Mesendoderm (in vitro differentiated cells): Measurements from ENCODE around the gene RNF150.
"Not testable (repeated sequence)": the region's sequence is repeated elsewhere in the genome, so short reads cannot be mapped to it uniquely, and the experiment has no call there.

Source experiments
- DNase-seq: peaks from one replicate; pipeline ENCODE4 v3.0.0; 2013
- H2AK5ac ChIP-seq: 2 replicates; pipeline ENCODE4 v1.6.1; 2013; ENCODE audit warnings: low read length, inconsistent platforms
- H2BK120ac ChIP-seq: 2 replicates; pipeline ENCODE4 v1.6.1; 2013; ENCODE audit warnings: low read depth, mild to moderate bottlenecking, low read length, moderate library complexity, mixed read lengths
- H2BK15ac ChIP-seq: replicated peaks from 2 replicates; pipeline ENCODE4 v1.6.1; 2013; ENCODE audit warnings: low read depth, mild to moderate bottlenecking, moderate library complexity
- H2BK5ac ChIP-seq: 2 replicates; pipeline ENCODE4 v1.6.1; 2013; ENCODE audit warnings: low read length, inconsistent platforms
- H3K18ac ChIP-seq: 2 replicates; pipeline ENCODE4 v1.6.1; 2013; ENCODE audit warnings: mild to moderate bottlenecking, low read length, mixed read lengths
- H3K23ac ChIP-seq: one replicate; pipeline ENCODE4 v1.6.1; 2013; ENCODE audit warnings: low read length
- H3K27ac ChIP-seq: 2 replicates; pipeline ENCODE4 v1.5.1; 2013; ENCODE audit warnings: low read depth, mild to moderate bottlenecking, inconsistent platforms, low read length, moderate library complexity
- H3K27me3 ChIP-seq: 2 replicates; pipeline ENCODE4 v1.6.1; 2013; ENCODE audit warnings: low read length, control low read depth, mild to moderate bottlenecking, inconsistent platforms; ENCODE audit not compliant: insufficient read depth, poor library complexity
- H3K36me3 ChIP-seq: 2 replicates; pipeline ENCODE4 v1.6.1; 2013; ENCODE audit warnings: low read length, inconsistent platforms; ENCODE audit not compliant: control insufficient read depth, insufficient read depth
- H3K4ac ChIP-seq: one replicate; pipeline ENCODE4 v1.6.1; 2013; ENCODE audit warnings: low read depth, mild to moderate bottlenecking, low read length, moderate library complexity
- H3K4me1 ChIP-seq: 2 replicates; pipeline ENCODE4 v1.6.1; 2013; ENCODE audit warnings: low read depth, low read length, inconsistent platforms; ENCODE audit not compliant: control insufficient read depth
- H3K4me2 ChIP-seq: 2 replicates; pipeline ENCODE4 v1.6.1; 2013; ENCODE audit warnings: low read length
- H3K4me3 ChIP-seq: 2 replicates; pipeline ENCODE4 v1.5.1; 2013; ENCODE audit warnings: mild to moderate bottlenecking, low read length
- H3K56ac ChIP-seq: one replicate; pipeline ENCODE4 v1.6.1; 2013; ENCODE audit warnings: low read length
- H3K79me1 ChIP-seq: 2 replicates; pipeline ENCODE4 v1.6.1; 2013; ENCODE audit warnings: low read length, inconsistent platforms
- H3K79me2 ChIP-seq: 2 replicates; pipeline ENCODE4 v1.6.1; 2013; ENCODE audit warnings: mild to moderate bottlenecking, low read length; ENCODE audit not compliant: control insufficient read depth, insufficient read depth
- H3K9ac ChIP-seq: 2 replicates; pipeline ENCODE4 v1.6.1; 2013; ENCODE audit warnings: low read length, inconsistent platforms
- H4K5ac ChIP-seq: one replicate; pipeline ENCODE4 v1.6.1; 2013; ENCODE audit warnings: low read length
- H4K8ac ChIP-seq: one replicate; pipeline ENCODE4 v1.6.1; 2013; ENCODE audit warnings: low read depth, mild to moderate bottlenecking, control low read depth, low read length, moderate library complexity
- whole genome bisulfite sequencing: extraction: QIAGEN DNeasy Blood & Tissue Kit; methylation state at CpG from one replicate; pipeline ENCODE4 v1.1.7; 2013; ENCODE audit warnings: low lambda C conversion rate, missing lambda C conversion rate; ENCODE audit not compliant: insufficient coverage; ENCODE audit errors: extremely low coverage; 5-methylcytosine and 5-hydroxymethylcytosine counted together

Gene RNF150

DNA sequence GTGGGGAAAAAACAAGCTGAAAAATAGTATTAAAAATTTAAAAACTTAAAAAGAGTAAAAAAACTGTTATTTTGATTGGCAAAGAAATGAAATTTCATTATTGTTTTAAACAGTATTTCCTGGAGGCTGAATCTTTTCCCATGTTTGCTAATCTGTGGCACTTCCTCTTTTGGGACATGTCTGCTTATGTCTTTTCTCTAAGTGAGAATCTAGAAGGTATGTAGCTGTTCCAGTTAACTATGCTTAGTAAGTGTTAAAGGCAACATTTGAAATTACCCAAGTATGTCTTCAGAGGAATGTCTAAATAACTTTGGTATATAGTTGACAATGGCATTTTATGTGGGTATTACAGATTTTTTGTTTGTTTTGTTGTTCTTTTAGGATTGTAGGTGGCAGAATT lies 295.5 kb downstream of the RNF150 start:
- H2AK5ac ChIP-seq: no peak overlapping the region
- H3K4me1 ChIP-seq: no peaks in the 10 kb centered on the region
- no peak overlapping the region for H3K4me3 ChIP-seq
- no peak overlapping the region for H4K5ac ChIP-seq
- no peak overlapping the region for H3K23ac ChIP-seq
- DNase-seq: no peak
- no peak overlapping the region for H2BK120ac ChIP-seq
- H3K56ac ChIP-seq: no peak overlapping the region
- H3K4ac ChIP-seq: no peak overlapping the region
- H3K18ac ChIP-seq: no peak overlapping the region
- H3K36me3 ChIP-seq: no peaks in the 10 kb centered on the region
- H4K8ac ChIP-seq: no peak overlapping the region
- no peak overlapping the region for H3K27ac ChIP-seq
- no peaks in the 10 kb centered on the region for H3K79me1 ChIP-seq
- no peak overlapping the region for H3K4me2 ChIP-seq
- H3K9ac ChIP-seq: no peak overlapping the region
- no peaks in the 10 kb centered on the region for H3K79me2 ChIP-seq
- H2BK15ac ChIP-seq: no peak overlapping the region
- no peak overlapping the region for H2BK5ac ChIP-seq
- H3K27me3 ChIP-seq: no peaks in the 10 kb centered on the region

DNA sequence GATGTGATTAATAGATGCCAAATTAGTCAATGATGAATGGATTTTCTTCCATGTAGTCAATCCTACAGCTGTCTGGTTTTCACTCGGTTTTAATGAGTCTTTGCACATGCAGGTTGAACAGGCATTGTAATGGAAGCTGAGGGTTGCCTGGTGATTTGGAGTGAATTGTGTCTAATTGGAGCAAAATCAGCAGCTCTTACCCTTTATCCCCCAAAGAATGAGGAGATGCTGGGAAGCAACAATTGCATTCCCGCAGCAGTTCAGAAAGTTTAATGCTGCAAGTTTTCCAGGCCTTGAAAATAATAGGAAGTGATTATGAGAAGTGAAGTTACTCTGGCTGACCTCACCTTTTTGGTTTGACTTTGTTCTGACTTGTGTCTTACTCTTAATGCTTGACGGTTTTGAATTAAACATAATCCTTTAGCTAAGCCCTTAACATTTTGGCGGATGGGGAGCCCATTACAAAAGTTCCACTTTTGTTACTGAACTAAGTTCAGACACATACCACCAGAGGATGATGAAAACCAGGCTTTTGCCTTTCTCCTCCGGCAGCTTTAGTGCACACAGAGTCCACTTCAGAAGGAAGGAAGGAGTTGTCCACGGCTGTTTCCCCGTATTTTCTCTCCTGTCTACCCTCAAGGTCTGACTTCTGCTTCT lies 298.3 kb downstream of the RNF150 start:
- no peak overlapping the region for H3K18ac ChIP-seq
- no peaks in the 10 kb centered on the region for H3K27me3 ChIP-seq
- no peak overlapping the region for H3K4me2 ChIP-seq
- H3K4me1 ChIP-seq: no peaks in the 10 kb centered on the region
- no peak overlapping the region for H3K4ac ChIP-seq
- H4K8ac ChIP-seq: no peak overlapping the region
- no peaks in the 10 kb centered on the region for H3K36me3 ChIP-seq
- H3K9ac ChIP-seq: no peak overlapping the region
- H2AK5ac ChIP-seq: no peak overlapping the region
- no peaks in the 10 kb centered on the region for H3K79me1 ChIP-seq
- H3K27ac ChIP-seq: no peak overlapping the region
- no CpG with 5 or more reads among the region's 7 CpGs for WGBS
- no peak for DNase-seq
- no peak overlapping the region for H3K4me3 ChIP-seq
- no peak overlapping the region for H3K23ac ChIP-seq
- no peak overlapping the region for H2BK15ac ChIP-seq
- H3K56ac ChIP-seq: no peak overlapping the region
- H2BK5ac ChIP-seq: no peak overlapping the region
- no peak overlapping the region for H2BK120ac ChIP-seq
- H4K5ac ChIP-seq: no peak overlapping the region
- no peaks in the 10 kb centered on the region for H3K79me2 ChIP-seq

DNA sequence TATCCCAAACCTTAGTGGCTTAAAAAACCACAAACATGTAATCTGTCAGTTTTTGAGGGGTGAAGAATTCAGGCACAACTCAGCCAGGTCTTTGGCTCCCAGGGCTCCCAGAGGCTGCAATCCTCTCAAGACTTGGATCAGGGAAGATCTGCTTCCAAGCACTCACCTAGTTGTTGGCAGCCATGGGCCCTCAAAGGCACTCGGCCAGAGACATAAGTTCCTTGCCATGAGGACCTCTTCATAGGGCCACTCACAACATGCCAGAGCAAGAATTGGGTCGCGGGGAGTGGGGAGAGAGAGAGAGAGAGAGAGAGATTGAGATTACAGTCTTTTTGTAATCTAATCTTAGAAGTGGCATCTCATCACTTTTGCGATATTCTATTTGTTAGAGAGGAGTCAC lies 300.0 kb downstream of the RNF150 start:
- Histone ChIP-seq H2AK5ac (no peak overlapping the region), H3K79me1 (no peaks in the 10 kb centered on the region), H3K56ac (no peak overlapping the region), H4K5ac (no peak overlapping the region), H3K36me3 (no peaks in the 10 kb centered on the region), H3K4me3 (no peak overlapping the region), H3K27me3 (no peaks in the 10 kb centered on the region), H4K8ac (no peak overlapping the region), H2BK15ac (no peak overlapping the region), H2BK5ac (no peak overlapping the region), H3K4me2 (no peak overlapping the region), H3K4me1 (no peaks in the 10 kb centered on the region), H3K79me2 (no peaks in the 10 kb centered on the region), H3K23ac (no peak overlapping the region), H2BK120ac (no peak overlapping the region), H3K27ac (no peak overlapping the region), H3K9ac (no peak overlapping the region), H3K18ac (no peak overlapping the region), H3K4ac (no peak overlapping the region)
- no CpG with 5 or more reads among the region's 4 CpGs for WGBS
- no peak for DNase-seq

GRCh38 chr4:140829825-140830224 lies 303.4 kb downstream of the RNF150 start:
- H3K4me3 ChIP-seq: no peak overlapping the region
- H3K4me1 ChIP-seq: no peaks in the 10 kb centered on the region
- no peaks in the 10 kb centered on the region for H3K36me3 ChIP-seq
- H3K79me1 ChIP-seq: no peaks in the 10 kb centered on the region
- H2BK120ac ChIP-seq: no peak overlapping the region
- H3K27me3 ChIP-seq: no peaks in the 10 kb centered on the region
- no peak overlapping the region for H3K4ac ChIP-seq
- H3K18ac ChIP-seq: no peak overlapping the region
- H3K4me2 ChIP-seq: no peak overlapping the region
- H3K56ac ChIP-seq: no peak overlapping the region
- no peak overlapping the region for H2AK5ac ChIP-seq
- H3K79me2 ChIP-seq: no peaks in the 10 kb centered on the region
- no peak overlapping the region for H4K8ac ChIP-seq
- no peak for DNase-seq
- H3K27ac ChIP-seq: no peak overlapping the region
- H3K23ac ChIP-seq: no peak overlapping the region
- H2BK5ac ChIP-seq: no peak overlapping the region
- no peak overlapping the region for H4K5ac ChIP-seq
- no peak overlapping the region for H3K9ac ChIP-seq
- no peak overlapping the region for H2BK15ac ChIP-seq

- H3K79me2 ChIP-seq: no peaks in the 10 kb centered on the region
- no peaks in the 10 kb centered on the region for H3K4me1 ChIP-seq
- no peak overlapping the region for H3K18ac ChIP-seq
- H3K4me3 ChIP-seq: no peak overlapping the region
- H2AK5ac ChIP-seq: no peak overlapping the region
- no peak overlapping the region for H3K4ac ChIP-seq
- no peaks in the 10 kb centered on the region for H3K36me3 ChIP-seq
- no peaks in the 10 kb centered on the region for H3K79me1 ChIP-seq
- no peak overlapping the region for H3K27ac ChIP-seq
- H2BK5ac ChIP-seq: no peak overlapping the region
- H4K8ac ChIP-seq: no peak overlapping the region
- no peak overlapping the region for H2BK15ac ChIP-seq
- no peak for DNase-seq
- H3K4me2 ChIP-seq: no peak overlapping the region
- no peak overlapping the region for H4K5ac ChIP-seq
- H3K23ac ChIP-seq: no peak overlapping the region
- no peaks in the 10 kb centered on the region for H3K27me3 ChIP-seq
- H2BK120ac ChIP-seq: no peak overlapping the region
- no CpG with 5 or more reads among the region's 2 CpGs for WGBS
- no peak overlapping the region for H3K9ac ChIP-seq
- H3K56ac ChIP-seq: no peak overlapping the region
Measured at GRCh38 chr4:140826701-140827027, 306.6 kb downstream of the RNF150 start.

- H3K79me2 ChIP-seq, H3K4me1 ChIP-seq, H2BK120ac ChIP-seq, H3K27me3 ChIP-seq, H3K4me2 ChIP-seq, H3K4ac ChIP-seq, H3K9ac ChIP-seq, DNase-seq, H3K56ac ChIP-seq, H4K5ac ChIP-seq, H3K79me1 ChIP-seq, H3K36me3 ChIP-seq, H3K27ac ChIP-seq, H3K23ac ChIP-seq, H3K18ac ChIP-seq, H3K4me3 ChIP-seq, H4K8ac ChIP-seq, H2BK15ac ChIP-seq, H2AK5ac ChIP-seq, H2BK5ac ChIP-seq: not testable (repeated sequence)
- WGBS: no CpG with 5 or more reads among the region's 3 CpGs
Measured at GRCh38 chr4:140820520-140820919, 312.7 kb downstream of the RNF150 start.
